IMR-90 (cell line): ENCODE results near the gene BDNF. TPM values are rescaled to one million over a fixed set of nuclear protein-coding genes. Genes with fewer than 3 reads are reported as not detected.

Experiments
- ATAC-seq: fragments of 200-7000 bp; cut with Tn5 transposase; 2 replicates; pipeline ENCODE4 v1.9.1; 2020; ENCODE audit warnings: low read depth, mild to moderate bottlenecking, moderate library complexity
- BruUV-seq: library from RNA; stranded (reverse); fragments of 400-500 nt; replicated peaks from 2 replicates; lab custom pipeline; 2021; lab: Mats Ljungman, UMichigan
- CTCF ChIA-PET: fragments of 300-600 bp; formaldehyde crosslinking; extraction: SDS; loops from one replicate; lab custom pipeline; 2021; ENCODE audit warnings: antibody characterized with exemption; lab: Yijun Ruan, JAX
- POLR2A ChIA-PET: fragments of 300-600 bp; sonication (Branson Sonifier 250); formaldehyde crosslinking; loops from one replicate; lab custom pipeline; 2022; ENCODE audit warnings: antibody characterized with exemption; ENCODE audit not compliant: unreplicated experiment; lab: Charles Lee
- DNase-seq: peaks from one replicate; pipeline ENCODE4 v3.0.0; 2013
- H2AFZ ChIP-seq: replicated peaks from 2 replicates; pipeline ENCODE3; 2013; ENCODE audit warnings: low read length, mild to moderate bottlenecking; ENCODE audit not compliant: poor library complexity
- H2AK5ac ChIP-seq: 2 replicates; pipeline ENCODE4 v1.6.1; 2013; ENCODE audit warnings: low read depth, low read length, inconsistent platforms
- H2AK9ac ChIP-seq: replicated peaks from 2 replicates; pipeline ENCODE3; 2013; ENCODE audit warnings: mild to moderate bottlenecking, low read depth, low read length, moderate library complexity; ENCODE audit not compliant: poor library complexity
- H2BK120ac ChIP-seq: 2 replicates; pipeline ENCODE4 v1.6.1; 2013; ENCODE audit warnings: low read depth, low read length, inconsistent platforms
- H2BK15ac ChIP-seq: 3 replicates; pipeline ENCODE4 v1.6.1; 2013; ENCODE audit warnings: low read depth, low read length, inconsistent platforms
- H2BK20ac ChIP-seq: 2 replicates; pipeline ENCODE4 v1.6.1; 2013; ENCODE audit warnings: low read depth, mild to moderate bottlenecking, inconsistent platforms, low read length, moderate library complexity
- H2BK5ac ChIP-seq: 2 replicates; pipeline ENCODE4 v1.6.1; 2013; ENCODE audit warnings: mild to moderate bottlenecking, low read depth, low read length, inconsistent platforms; ENCODE audit not compliant: poor library complexity, severe bottlenecking
- H3K14ac ChIP-seq: replicated peaks from 2 replicates; pipeline ENCODE4 v1.6.1; 2013; ENCODE audit warnings: low read depth, low read length, inconsistent platforms
- H3K18ac ChIP-seq: 2 replicates; pipeline ENCODE4 v1.6.1; 2013; ENCODE audit warnings: low read depth, low read length, control low read depth
- H3K23ac ChIP-seq: 2 replicates; pipeline ENCODE4 v1.6.1; 2013; ENCODE audit warnings: low read depth, low read length, inconsistent platforms
- H3K27ac ChIP-seq: 2 replicates; pipeline ENCODE4 v1.5.1; 2013; ENCODE audit warnings: mild to moderate bottlenecking, control low read depth, low read length; ENCODE audit not compliant: insufficient read depth
- H3K27me3 ChIP-seq: 2 replicates; pipeline ENCODE4 v1.6.1; 2013; ENCODE audit warnings: low read length; ENCODE audit not compliant: control insufficient read depth, insufficient read depth
- H3K36me3 ChIP-seq: 2 replicates; pipeline ENCODE4 v1.6.1; 2013; ENCODE audit warnings: low read length, mixed read lengths; ENCODE audit not compliant: control insufficient read depth, insufficient read depth
- H3K4ac ChIP-seq: 2 replicates; pipeline ENCODE4 v1.6.1; 2013; ENCODE audit warnings: low read depth, low read length, inconsistent platforms
- H3K4me1 ChIP-seq: 2 replicates; pipeline ENCODE4 v1.6.1; 2013; ENCODE audit warnings: low read length, mixed read lengths; ENCODE audit not compliant: control insufficient read depth, insufficient read depth
- H3K4me2 ChIP-seq: 2 replicates; pipeline ENCODE4 v1.6.1; 2013; ENCODE audit warnings: low read depth, mild to moderate bottlenecking, control low read depth, low read length, moderate library complexity
- H3K4me3 ChIP-seq: 2 replicates; pipeline ENCODE4 v1.5.1; 2013; ENCODE audit warnings: low read depth, mild to moderate bottlenecking, control low read depth, low read length, moderate library complexity; ENCODE audit not compliant: insufficient read depth
- H3K56ac ChIP-seq: 2 replicates; pipeline ENCODE4 v1.6.1; 2013; ENCODE audit warnings: low read length, inconsistent platforms; ENCODE audit not compliant: insufficient read depth; ENCODE audit errors: extremely low read depth
- H3K79me1 ChIP-seq, 2 experiments: 2 replicates each; pipeline ENCODE4 v1.6.1; 2013; ENCODE audit warnings: low read length in 2 of 2, inconsistent platforms in 1 of 2, low read depth in 1 of 2
- H3K9ac ChIP-seq: 2 replicates; pipeline ENCODE4 v1.6.1; 2013; ENCODE audit warnings: low read depth, low read length, control low read depth
- H3K9me1 ChIP-seq: 2 replicates; pipeline ENCODE4 v1.6.1; 2013; ENCODE audit warnings: low read length, inconsistent platforms; ENCODE audit not compliant: insufficient read depth
- H3K9me3 ChIP-seq: 2 replicates; pipeline ENCODE4 v1.6.1; 2013; ENCODE audit warnings: low read length; ENCODE audit not compliant: control insufficient read depth, insufficient read depth
- H4K20me1 ChIP-seq: 2 replicates; pipeline ENCODE4 v1.6.1; 2013; ENCODE audit warnings: low read length, inconsistent platforms; ENCODE audit not compliant: insufficient read depth
- H4K5ac ChIP-seq: 2 replicates; pipeline ENCODE4 v1.6.1; 2013; ENCODE audit warnings: mild to moderate bottlenecking, low read depth, low read length, control low read depth
- H4K8ac ChIP-seq, 2 experiments: 2 replicates each; pipeline ENCODE4 v1.6.1; 2013; ENCODE audit warnings: low read depth in 2 of 2, low read length in 2 of 2, control low read depth in 1 of 2, inconsistent platforms in 1 of 2
- H4K91ac ChIP-seq: 2 replicates; pipeline ENCODE4 v1.6.1; 2013; ENCODE audit warnings: low read depth, low read length, inconsistent platforms; ENCODE audit not compliant: insufficient read depth
- CEBPB ChIP-seq: IDR thresholded peaks from 2 replicates; pipeline ENCODE4 v1.6.1; 2012; ENCODE audit warnings: low read depth, low read length, improper control_type of control experiment
- MAFK ChIP-seq: IDR thresholded peaks from 2 replicates; pipeline ENCODE4 v1.6.1; 2012; ENCODE audit warnings: low read depth, low read length, improper control_type of control experiment
- NFE2L2 ChIP-seq: fragments of 150-350 bp; IDR thresholded peaks from 2 replicates; pipeline ENCODE4 v1.6.1; 2016; ENCODE audit warnings: low read depth, mild to moderate bottlenecking, low read length
- POLR2A ChIP-seq: IDR thresholded peaks from 2 replicates; pipeline ENCODE4 v1.6.1; 2012; ENCODE audit warnings: mild to moderate bottlenecking, low read depth, low read length
- RCOR1 ChIP-seq: IDR thresholded peaks from 2 replicates; pipeline ENCODE4 v1.6.1; 2012; ENCODE audit warnings: mild to moderate bottlenecking, low read length, improper control_type of control experiment; ENCODE audit not compliant: insufficient replicate concordance
- RFX5 ChIP-seq: IDR thresholded peaks from 2 replicates; pipeline ENCODE4 v1.8.0; 2012; ENCODE audit warnings: low read depth, mild to moderate bottlenecking, low read length, moderate library complexity
- SMC3 ChIP-seq: fragments of 150-350 bp; IDR thresholded peaks from 2 replicates; pipeline ENCODE4 v1.6.1; 2016; ENCODE audit warnings: low read depth, mild to moderate bottlenecking, antibody characterized with exemption, low read length, moderate library complexity
- WGBS, 2 experiments: methylation state at CpG; one replicate each; pipeline versions ENCODE4 v1.1.5 to v1.1.7; 2013; ENCODE audit warnings: missing lambda C conversion rate in 2 of 2; ENCODE audit not compliant: insufficient read length in 1 of 2; ENCODE audit errors: extremely low coverage in 2 of 2; 5-methylcytosine and 5-hydroxymethylcytosine counted together
- dilution Hi-C: fragments of 300-500 bp; cut with HindIII; formaldehyde crosslinking; loops from one replicate; pipeline ENCODE4 v1.14.3; 2018; ENCODE audit warnings: low sequenced_read_pairs; ENCODE audit not compliant: unreplicated experiment
- in situ Hi-C: fragments of 300-500 bp; cut with MboI; formaldehyde crosslinking; loops from 3 replicates; pipeline ENCODE4 v1.14.3; 2019; ENCODE audit warnings: low sequenced_read_pairs, inconsistent platforms, mixed read lengths
- intact Hi-C: fragments of 100-400 bp; cut with micrococcal nuclease; formaldehyde crosslinking; loops from 2 replicates; pipeline ENCODE4 v1.10.0; 2022
- polyA plus RNA-seq, 3 experiments: library from polyadenylated mRNA; depleted of rRNA; stranded (reverse); fragments of >200 nt; gene quantifications; 2 replicates each; pipeline ENCODE4 v1.2.3, GENCODE V29; 2012; ENCODE audit warnings: low replicate concordance in 1 of 3
- total RNA-seq: library from RNA; depleted of rRNA; stranded (reverse); fragments of >200 nt; gene quantifications from 2 replicates; pipeline ENCODE4 v1.2.3, GENCODE V29; 2012
- TF ChIP-seq, protein P1 (sequence below): fragments of 150-350 bp; IDR thresholded peaks from 2 replicates; pipeline ENCODE4 v1.6.1; 2017; ENCODE audit warnings: mild to moderate bottlenecking, antibody characterized with exemption, low read length, low read depth
- TF ChIP-seq, protein P2 (sequence below): conservative IDR thresholded peaks from 2 replicates; pipeline ENCODE4 v1.5.1; 2012; ENCODE audit warnings: mild to moderate bottlenecking, low read depth, low read length, improper control_type of control experiment

The BDNF gene
- total and polyA plus RNA-seq, 2 of the 4 experiments (the other 2 are of a cell fraction): 94.8 to 152 TPM

DNA sequence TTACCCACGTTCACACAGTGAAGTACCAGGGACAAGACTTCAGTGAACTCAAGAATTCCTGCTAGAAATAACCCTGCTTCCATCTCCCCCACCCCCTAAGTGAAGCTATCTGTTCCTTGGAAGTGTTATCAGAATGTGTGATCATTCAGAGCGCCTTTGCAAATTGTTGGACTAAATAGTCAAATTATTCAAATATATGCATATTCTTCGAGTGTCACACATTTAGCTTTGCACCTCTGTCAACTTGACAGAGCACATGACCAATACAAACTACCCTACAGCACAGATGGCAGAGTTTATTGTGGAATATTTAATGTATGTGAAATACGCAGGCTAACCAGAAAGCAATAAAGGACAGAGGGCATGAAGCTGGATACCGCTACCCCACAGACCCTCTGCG, 2.6 kb upstream of the BDNF start:
- H3K14ac ChIP-seq: peak overlapping the region; percentile 61
- no peaks in the 10 kb centered on the region for H3K27me3 ChIP-seq
- H3K36me3 ChIP-seq: peaks cover 6% of the 10 kb centered on the region
- in situ Hi-C loops: loop anchor here (5.0 to 25.0 kb wide), 5 partner anchors 402 to 1629 kb away; partner anchors contain the start of genes KIF18A and METTL15
- ATAC-seq (no peak), DNase-seq (no peak)
- H4K8ac ChIP-seq: peak overlapping the region; percentile 70 to 92
- peak overlapping the region; percentile 79 for H3K18ac ChIP-seq
- TF ChIP-seq SMC3 (no peak), CEBPB (no peak), RFX5 (no peak), MAFK (no peak), POLR2A (no peak), RCOR1 (no peak), NFE2L2 (no peak)
- TF ChIP-seq, protein P1, sequence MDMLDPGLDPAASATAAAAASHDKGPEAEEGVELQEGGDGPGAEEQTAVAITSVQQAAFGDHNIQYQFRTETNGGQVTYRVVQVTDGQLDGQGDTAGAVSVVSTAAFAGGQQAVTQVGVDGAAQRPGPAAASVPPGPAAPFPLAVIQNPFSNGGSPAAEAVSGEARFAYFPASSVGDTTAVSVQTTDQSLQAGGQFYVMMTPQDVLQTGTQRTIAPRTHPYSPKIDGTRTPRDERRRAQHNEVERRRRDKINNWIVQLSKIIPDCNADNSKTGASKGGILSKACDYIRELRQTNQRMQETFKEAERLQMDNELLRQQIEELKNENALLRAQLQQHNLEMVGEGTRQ: no peak
- TF ChIP-seq, protein P2, sequence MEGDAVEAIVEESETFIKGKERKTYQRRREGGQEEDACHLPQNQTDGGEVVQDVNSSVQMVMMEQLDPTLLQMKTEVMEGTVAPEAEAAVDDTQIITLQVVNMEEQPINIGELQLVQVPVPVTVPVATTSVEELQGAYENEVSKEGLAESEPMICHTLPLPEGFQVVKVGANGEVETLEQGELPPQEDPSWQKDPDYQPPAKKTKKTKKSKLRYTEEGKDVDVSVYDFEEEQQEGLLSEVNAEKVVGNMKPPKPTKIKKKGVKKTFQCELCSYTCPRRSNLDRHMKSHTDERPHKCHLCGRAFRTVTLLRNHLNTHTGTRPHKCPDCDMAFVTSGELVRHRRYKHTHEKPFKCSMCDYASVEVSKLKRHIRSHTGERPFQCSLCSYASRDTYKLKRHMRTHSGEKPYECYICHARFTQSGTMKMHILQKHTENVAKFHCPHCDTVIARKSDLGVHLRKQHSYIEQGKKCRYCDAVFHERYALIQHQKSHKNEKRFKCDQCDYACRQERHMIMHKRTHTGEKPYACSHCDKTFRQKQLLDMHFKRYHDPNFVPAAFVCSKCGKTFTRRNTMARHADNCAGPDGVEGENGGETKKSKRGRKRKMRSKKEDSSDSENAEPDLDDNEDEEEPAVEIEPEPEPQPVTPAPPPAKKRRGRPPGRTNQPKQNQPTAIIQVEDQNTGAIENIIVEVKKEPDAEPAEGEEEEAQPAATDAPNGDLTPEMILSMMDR: no peak
- peak overlapping the region; percentile 11; the same call in 1 of the 2 replicates for H3K4me3 ChIP-seq
- WGBS, 2 experiments: 0% methylated on average over 1 of the region's 6 CpGs; no CpG with 5 or more reads in 1 of the 2 experiments
- ChIA-PET CTCF (interaction anchor here (0.7 to 1.8 kb wide), 4 partner anchors 14 to 1340 kb away, joined by 3 to 8 read pairs (median 4); no protein-coding TSS in a partner anchor), POLR2A (interaction anchor here (0.6 kb wide), 2 partner anchors 20 to 1627 kb away, joined by 3 read pairs; no protein-coding TSS in a partner anchor)
- dilution Hi-C loops: no loop called here
- H2BK15ac ChIP-seq: peak overlapping the region; percentile 30; the same call in 1 of the 3 replicates
- H2BK120ac ChIP-seq: peak overlapping the region; percentile 82
- H3K9ac ChIP-seq: peak overlapping the region; percentile 62; the same call in 1 of the 2 replicates
- peak overlapping the region; percentile 48 for H2AK5ac ChIP-seq
- H3K9me3 ChIP-seq: no peaks in the 10 kb centered on the region
- peak overlapping the region; percentile 46 for H4K91ac ChIP-seq
- H3K9me1 ChIP-seq: no peaks in the 10 kb centered on the region
- peak overlapping the region; percentile 50 for H3K56ac ChIP-seq
- H2BK5ac ChIP-seq: peak overlapping the region; percentile 91
- H3K4ac ChIP-seq: peak overlapping the region; percentile 65
- no peak overlapping the region for H2AK9ac ChIP-seq
- peaks cover 22% of the 10 kb centered on the region for H4K20me1 ChIP-seq
- no TSS peak for BruUV-seq
- H4K5ac ChIP-seq: peak overlapping the region; percentile 55
- H3K27ac ChIP-seq: peak overlapping the region; percentile 52
- peak overlapping the region; percentile 85 for H2BK20ac ChIP-seq
- H3K23ac ChIP-seq: peak overlapping the region; percentile 80
- intact Hi-C loops: loop anchor here (2.0 to 5.0 kb wide), 5 partner anchors 759 to 1054 kb away; no protein-coding TSS in a partner anchor
- H3K4me2 ChIP-seq: peak overlapping the region; percentile 78
- H2AFZ ChIP-seq: no peak overlapping the region
- H3K4me1 ChIP-seq: peaks cover 8% of the 10 kb centered on the region
- peaks cover 4 to 21% of the 10 kb centered on the region in 2 experiments; a peak in 3 of 4 replicates for H3K79me1 ChIP-seq
